C4-2B (cell line): ENCODE data around the gene EIF3K.

Experiments
- ZFX ChIP-seq: fragments of 450-650 bp; IDR thresholded peaks from 2 replicates; pipeline ENCODE4 v1.6.1; 2017
- TF ChIP-seq, protein P1 (sequence below): fragments of 450-650 bp; conservative IDR thresholded peaks from 2 replicates; pipeline ENCODE4 v1.5.1; 2017; ENCODE audit warnings: mild to moderate bottlenecking

DNA sequence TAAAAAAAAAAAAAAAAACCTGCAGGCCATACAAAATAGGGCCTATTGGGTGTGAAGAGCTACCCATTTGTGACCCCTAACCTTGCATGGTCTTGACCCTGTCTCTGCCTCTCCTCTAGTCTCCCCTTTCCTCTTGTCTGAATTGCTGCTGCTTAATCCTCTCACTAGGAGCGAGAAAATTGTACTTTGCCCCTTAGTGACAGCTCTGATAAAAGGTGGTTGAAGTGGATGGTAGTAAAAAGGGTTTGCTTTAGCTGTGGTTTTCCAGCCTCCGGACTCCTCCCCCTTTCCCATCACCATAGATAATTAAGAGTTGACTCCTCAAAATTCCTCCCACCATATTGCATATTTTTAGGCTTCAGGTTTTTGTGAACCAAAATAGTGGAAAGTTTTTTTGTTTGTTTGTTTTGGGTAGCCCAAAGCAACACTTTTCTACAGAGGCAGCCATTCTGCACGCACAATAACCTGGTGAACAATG, 52.0 kb downstream of the EIF3K start:
- TF ChIP-seq, protein P1, sequence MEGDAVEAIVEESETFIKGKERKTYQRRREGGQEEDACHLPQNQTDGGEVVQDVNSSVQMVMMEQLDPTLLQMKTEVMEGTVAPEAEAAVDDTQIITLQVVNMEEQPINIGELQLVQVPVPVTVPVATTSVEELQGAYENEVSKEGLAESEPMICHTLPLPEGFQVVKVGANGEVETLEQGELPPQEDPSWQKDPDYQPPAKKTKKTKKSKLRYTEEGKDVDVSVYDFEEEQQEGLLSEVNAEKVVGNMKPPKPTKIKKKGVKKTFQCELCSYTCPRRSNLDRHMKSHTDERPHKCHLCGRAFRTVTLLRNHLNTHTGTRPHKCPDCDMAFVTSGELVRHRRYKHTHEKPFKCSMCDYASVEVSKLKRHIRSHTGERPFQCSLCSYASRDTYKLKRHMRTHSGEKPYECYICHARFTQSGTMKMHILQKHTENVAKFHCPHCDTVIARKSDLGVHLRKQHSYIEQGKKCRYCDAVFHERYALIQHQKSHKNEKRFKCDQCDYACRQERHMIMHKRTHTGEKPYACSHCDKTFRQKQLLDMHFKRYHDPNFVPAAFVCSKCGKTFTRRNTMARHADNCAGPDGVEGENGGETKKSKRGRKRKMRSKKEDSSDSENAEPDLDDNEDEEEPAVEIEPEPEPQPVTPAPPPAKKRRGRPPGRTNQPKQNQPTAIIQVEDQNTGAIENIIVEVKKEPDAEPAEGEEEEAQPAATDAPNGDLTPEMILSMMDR: no peak
- no peak for TF ChIP-seq ZFX
